Vagina (tissue), 2 donors: ENCODE data around the gene FCGR1A. TPM values are rescaled to one million over a fixed set of nuclear protein-coding genes. Genes with fewer than 3 reads are reported as not detected.
"Not testable (repeated sequence)": the region's sequence is repeated elsewhere in the genome, so short reads cannot be mapped to it uniquely, and the experiment has no call there.

ENCODE experiments used
- DNase-seq, 2 donors: peaks; one replicate each; pipeline ENCODE4 v3.0.0-alpha.2; 2017; ENCODE audit errors: extremely low spot score in 2 of 2
- H3K27ac ChIP-seq: fragments of 200-600 bp; sonication (generic); one replicate; pipeline ENCODE4 v1.5.1; 2019
- H3K27me3 ChIP-seq: fragments of 200-600 bp; sonication (generic); one replicate; pipeline ENCODE4 v1.5.1; 2019
- H3K36me3 ChIP-seq, 2 donors: fragments of 200-600 bp; sonication (generic); one replicate each; pipeline ENCODE4 v1.5.1; 2017 to 2019
- H3K4me1 ChIP-seq: fragments of 200-600 bp; sonication (generic); one replicate; pipeline ENCODE4 v1.5.1; 2019
- H3K4me3 ChIP-seq, 2 donors: fragments of 200-600 bp; sonication (generic); 1 replicate in 1 of 2; 2 replicates in 1 of 2; pipeline ENCODE4 v1.5.1; 2016 to 2019
- H3K9me3 ChIP-seq: fragments of 200-600 bp; sonication (generic); one replicate; pipeline ENCODE4 v1.5.1; 2019
- CTCF ChIP-seq, 3 experiments: fragments of 450-650 bp in 2 of 3; fragments of 200-600 bp in 1 of 3; sonication (generic) in 1 of 3; IDR thresholded peaks; one replicate each; pipeline ENCODE4 v1.5.1; 2017 to 2019; ENCODE audit warnings: antibody characterized with exemption in 3 of 3, mild to moderate bottlenecking in 2 of 3, moderate library complexity in 2 of 3
- intact Hi-C: fragments of 100-400 bp; cut with DNase I; formaldehyde crosslinking; loops from one replicate; pipeline ENCODE4 v1.15.1; 2023
- total RNA-seq: library from RNA; depleted of rRNA; stranded (reverse); fragments of >200 nt; gene quantifications from one replicate; pipeline ENCODE4 v1.2.3, GENCODE V29; 2016

Gene FCGR1A
- total RNA-seq, 1 donor from 2014 or later, result 4.4 TPM

GRCh38 chr1:149792502-149792901 is 10.0 kb downstream of the FCGR1A start:
- H3K27me3 ChIP-seq, DNase-seq, H3K9me3 ChIP-seq, H3K36me3 ChIP-seq, intact Hi-C loops, H3K4me1 ChIP-seq: not testable (repeated sequence)
- peak in 2 of 3 experiments; percentile 58 to 75 for TF ChIP-seq CTCF (IDR thresholded peaks at IDR 0.05)
- H3K27ac ChIP-seq, result peak overlapping the region; percentile 89
- peak overlapping the region; percentile 52 to 57 for H3K4me3 ChIP-seq

- peak overlapping the region; percentile 89 for H3K27ac ChIP-seq
- H3K4me3 ChIP-seq, result peak overlapping the region; percentile 52 to 57
- H3K36me3 ChIP-seq, intact Hi-C loops, H3K4me1 ChIP-seq, H3K27me3 ChIP-seq, H3K9me3 ChIP-seq: not testable (repeated sequence)
- DNase-seq, result peak in 1 of 2 donors; percentile 49
- TF ChIP-seq CTCF (IDR thresholded peaks at IDR 0.05), result peak in 2 of 3 experiments; percentile 72 to 78
Observed at GRCh38 chr1:149792912-149793515, 10.5 kb downstream of the FCGR1A start.

- H3K4me3 ChIP-seq, H3K27ac ChIP-seq, DNase-seq, H3K36me3 ChIP-seq, H3K9me3 ChIP-seq, H3K4me1 ChIP-seq, intact Hi-C loops, H3K27me3 ChIP-seq: not testable (repeated sequence)
Observed at GRCh38 chr1:149793885-149794284, 11.4 kb downstream of the FCGR1A start.

GRCh38 chr1:149801628-149802027 is 19.1 kb downstream of the FCGR1A start:
- not testable (repeated sequence) for H3K4me3 ChIP-seq, H3K27me3 ChIP-seq

GRCh38 chr1:149804417-149805080 is 22.1 kb downstream of the FCGR1A start:
- intact Hi-C loops, DNase-seq, H3K4me1 ChIP-seq, H3K27me3 ChIP-seq, H3K4me3 ChIP-seq, H3K27ac ChIP-seq, H3K36me3 ChIP-seq, H3K9me3 ChIP-seq: not testable (repeated sequence)

More at GRCh38 chr1:149801628-149802027, 19.1 kb downstream of the FCGR1A start:
- H3K9me3 ChIP-seq, intact Hi-C loops, H3K4me1 ChIP-seq, H3K27ac ChIP-seq, H3K36me3 ChIP-seq, DNase-seq: not testable (repeated sequence)

- H3K4me3 ChIP-seq, H3K9me3 ChIP-seq, DNase-seq, H3K27me3 ChIP-seq, intact Hi-C loops, H3K36me3 ChIP-seq, H3K27ac ChIP-seq, H3K4me1 ChIP-seq: not testable (repeated sequence)
Observed at GRCh38 chr1:149810697-149811405, 28.4 kb downstream of the FCGR1A start.

GRCh38 chr1:149811514-149811889 is 29.0 kb downstream of the FCGR1A start:
- not testable (repeated sequence) for DNase-seq

More at GRCh38 chr1:149811514-149811889, 29.0 kb downstream of the FCGR1A start:
- H3K27me3 ChIP-seq, intact Hi-C loops, H3K4me1 ChIP-seq, H3K36me3 ChIP-seq, H3K9me3 ChIP-seq: not testable (repeated sequence)
- peak overlapping the region in 1 of 2 donors; percentile 51 for H3K4me3 ChIP-seq
- H3K27ac ChIP-seq, result peak overlapping the region; percentile 69
